ENCODE measurements around the gene SULF2. TPM values are rescaled to one million over a fixed set of nuclear protein-coding genes. Genes with fewer than 3 reads are reported as not detected.

SULF2 gene
- total RNA-seq, 4 donors from 2014 or later = 41.2 to 177 (median 62.3) TPM

GRCh38 chr20:47818996-47819609, 33.8 kb upstream of the SULF2 start:
- Histone ChIP-seq H3K27ac (no peak overlapping the region), H3K4me3 (no peak overlapping the region), H3K4me1 (no peaks in the 10 kb centered on the region), H3K9me3 (peaks cover 0 to 10% (median 0%) of the 10 kb centered on the region in 3 donors), H3K27me3 (peaks cover 20% of the 10 kb centered on the region), H3K36me3 (no peaks in the 10 kb centered on the region)
- no peak for ATAC-seq
- TF ChIP-seq EP300 (IDR thresholded peaks at IDR 0.05) = no peak
- no peak for TF ChIP-seq POLR2A (IDR thresholded peaks at IDR 0.05)
- no peak for TF ChIP-seq POLR2AphosphoS5 (IDR thresholded peaks at IDR 0.05)
- no peak for TF ChIP-seq CTCF (IDR thresholded peaks at IDR 0.05)
- WGBS, 2 donors (ENCODE audit: low coverage in 1 of 2) = 72 to 81% methylated on average over 4 to 6 of the region's 14 CpGs

- Histone ChIP-seq H3K27ac (no peak overlapping the region), H3K4me3 (no peak overlapping the region), H3K36me3 (no peaks in the 10 kb centered on the region), H3K9me3 (peaks cover 0 to 16% (median 0%) of the 10 kb centered on the region in 3 donors), H3K27me3 (peaks cover 20% of the 10 kb centered on the region), H3K4me1 (no peaks in the 10 kb centered on the region)
- no peak for ATAC-seq
- 62 to 69% methylated on average over 2 to 4 of the region's 7 CpGs for WGBS, 2 donors (ENCODE audit: low coverage in 1 of 2)
- no peak for TF ChIP-seq POLR2AphosphoS5 (IDR thresholded peaks at IDR 0.05)
- no peak for TF ChIP-seq CTCF (IDR thresholded peaks at IDR 0.05)
- TF ChIP-seq EP300 (IDR thresholded peaks at IDR 0.05) = no peak
- no peak for TF ChIP-seq POLR2A (IDR thresholded peaks at IDR 0.05)
These were observed 33.2 kb upstream of the SULF2 start for GRCh38 chr20:47818466-47818865.

GRCh38 chr20:47818016-47818415, 32.7 kb upstream of the SULF2 start:
- H3K9me3 ChIP-seq = peaks cover 0 to 19% (median 0%) of the 10 kb centered on the region in 3 donors
- no peak for TF ChIP-seq POLR2AphosphoS5 (IDR thresholded peaks at IDR 0.05)
- TF ChIP-seq EP300 (IDR thresholded peaks at IDR 0.05) = no peak
- no peak for TF ChIP-seq CTCF (IDR thresholded peaks at IDR 0.05)
- TF ChIP-seq POLR2A (IDR thresholded peaks at IDR 0.05) = no peak
- no peak overlapping the region for H3K27ac ChIP-seq
- ATAC-seq = no peak
- peaks cover 20% of the 10 kb centered on the region for H3K27me3 ChIP-seq
- H3K4me1 ChIP-seq = no peaks in the 10 kb centered on the region
- H3K4me3 ChIP-seq = no peak overlapping the region
- H3K36me3 ChIP-seq = no peaks in the 10 kb centered on the region
- WGBS, 2 donors (ENCODE audit: low coverage in 1 of 2) = 55 to 65% methylated on average over 3 of the region's 3 CpGs

GRCh38 chr20:47817573-47817972, 32.3 kb upstream of the SULF2 start:
- H3K4me3 ChIP-seq = no peak overlapping the region
- ATAC-seq = no peak
- H3K36me3 ChIP-seq = no peaks in the 10 kb centered on the region
- no peak overlapping the region for H3K27ac ChIP-seq
- no peaks in the 10 kb centered on the region for H3K4me1 ChIP-seq
- TF ChIP-seq POLR2A (IDR thresholded peaks at IDR 0.05) = no peak
- TF ChIP-seq CTCF (IDR thresholded peaks at IDR 0.05) = no peak
- TF ChIP-seq POLR2AphosphoS5 (IDR thresholded peaks at IDR 0.05) = no peak
- no peak for TF ChIP-seq EP300 (IDR thresholded peaks at IDR 0.05)
- peaks cover 20% of the 10 kb centered on the region for H3K27me3 ChIP-seq
- H3K9me3 ChIP-seq = peaks cover 0 to 19% (median 0%) of the 10 kb centered on the region in 3 donors
- 87 to 89% methylated on average over 6 to 7 of the region's 7 CpGs for WGBS, 2 donors (ENCODE audit: low coverage in 1 of 2)
